AG04449 (cell line): ENCODE data around the gene KRT77.

Experiments
- CTCF ChIA-PET: fragments of 350-600 bp; formaldehyde crosslinking; extraction: SDS; loops from one replicate; lab custom pipeline; 2021; ENCODE audit warnings: antibody characterized with exemption; lab: Yijun Ruan, JAX
- POLR2A ChIA-PET: fragments of 400-600, 350-600 bp; formaldehyde crosslinking; extraction: SDS; loops from one replicate; lab custom pipeline; 2020; ENCODE audit warnings: antibody characterized with exemption, inconsistent platforms; lab: Yijun Ruan, JAX
- DNase-seq: peaks from one replicate; pipeline ENCODE4 v3.0.0-alpha.2; 2010; ENCODE audit warnings: low read depth, low spot score
- H3K4me3 ChIP-seq: 2 replicates; pipeline ENCODE4 v1.5.1; 2011; ENCODE audit warnings: low read depth, mild to moderate bottlenecking, control low read depth, low read length
- CTCF ChIP-seq: IDR thresholded peaks from one replicate; pipeline ENCODE4 v1.5.1; 2011; ENCODE audit warnings: mild to moderate bottlenecking, moderate library complexity, low read length, control low read depth, inconsistent platforms; ENCODE audit not compliant: insufficient read depth; ENCODE audit errors: missing control alignments

The KRT77 gene

GRCh38 chr12:52649066-52649465 is 54.3 kb downstream of the KRT77 start:
- ChIA-PET POLR2A (no interaction called here), CTCF (no interaction called here)
- no peak for TF ChIP-seq CTCF
- DNase-seq, result no peak
- no peak overlapping the region for H3K4me3 ChIP-seq

GRCh38 chr12:52648012-52648550 is 55.2 kb downstream of the KRT77 start:
- CTCF ChIA-PET, result interaction anchor here (1.3 kb wide), 1 partner anchor 12 kb away, joined by 3 read pairs; no protein-coding TSS in a partner anchor

GRCh38 chr12:52647601-52648000 is 55.7 kb downstream of the KRT77 start:
- no peak for TF ChIP-seq CTCF
- H3K4me3 ChIP-seq, result no peak overlapping the region
- POLR2A ChIA-PET, result no interaction called here
- CTCF ChIA-PET, result interaction anchor here (1.3 kb wide), 1 partner anchor 11 kb away, joined by 3 read pairs; no protein-coding TSS in a partner anchor
- no peak for DNase-seq

More at GRCh38 chr12:52648012-52648550, 55.2 kb downstream of the KRT77 start:
- no peak for DNase-seq
- POLR2A ChIA-PET, result no interaction called here
- no peak overlapping the region for H3K4me3 ChIP-seq
- no peak for TF ChIP-seq CTCF

GRCh38 chr12:52646613-52647012 is 56.7 kb downstream of the KRT77 start:
- TF ChIP-seq CTCF, result no peak

GRCh38 chr12:52645982-52646381 is 57.3 kb downstream of the KRT77 start:
- no peak for DNase-seq
- no peak for TF ChIP-seq CTCF
- no peak overlapping the region for H3K4me3 ChIP-seq
- CTCF ChIA-PET, result no interaction called here
- POLR2A ChIA-PET, result no interaction called here

More at GRCh38 chr12:52646613-52647012, 56.7 kb downstream of the KRT77 start:
- CTCF ChIA-PET, result no interaction called here
- POLR2A ChIA-PET, result no interaction called here
- DNase-seq, result no peak
- H3K4me3 ChIP-seq, result no peak overlapping the region

GRCh38 chr12:52645120-52645761 is 58.1 kb downstream of the KRT77 start:
- ChIA-PET CTCF (no interaction called here), POLR2A (no interaction called here)
- DNase-seq, result no peak
- H3K4me3 ChIP-seq, result no peak overlapping the region
- TF ChIP-seq CTCF, result no peak
